HFF-Myc (cell line): Measurements from ENCODE around the gene SLC25A45.
A peak's percentile ranks its signal among the peaks of the same experiment; 100 is the strongest.

ENCODE experiments used
- DNase-seq: peaks from one replicate; pipeline ENCODE4 v3.0.0-alpha.2; 2011; ENCODE audit warnings: low read depth; ENCODE audit errors: extremely low read depth
- H3K4me3 ChIP-seq: replicated peaks from 2 replicates; pipeline ENCODE4 v1.5.1; 2011; ENCODE audit warnings: low read depth, mild to moderate bottlenecking, control low read depth, low read length
- CTCF ChIP-seq: IDR thresholded peaks from 2 replicates; pipeline ENCODE4 v1.5.1; 2012; ENCODE audit warnings: mild to moderate bottlenecking, low read depth, low read length, control low read depth; ENCODE audit errors: missing control alignments

Gene SLC25A45

GRCh38 chr11:65329944-65330403, 52.5 kb downstream of the SLC25A45 start:
- DNase-seq = peak; percentile 91
- TF ChIP-seq CTCF = peak; percentile 77
- no peak overlapping the region for H3K4me3 ChIP-seq

DNA sequence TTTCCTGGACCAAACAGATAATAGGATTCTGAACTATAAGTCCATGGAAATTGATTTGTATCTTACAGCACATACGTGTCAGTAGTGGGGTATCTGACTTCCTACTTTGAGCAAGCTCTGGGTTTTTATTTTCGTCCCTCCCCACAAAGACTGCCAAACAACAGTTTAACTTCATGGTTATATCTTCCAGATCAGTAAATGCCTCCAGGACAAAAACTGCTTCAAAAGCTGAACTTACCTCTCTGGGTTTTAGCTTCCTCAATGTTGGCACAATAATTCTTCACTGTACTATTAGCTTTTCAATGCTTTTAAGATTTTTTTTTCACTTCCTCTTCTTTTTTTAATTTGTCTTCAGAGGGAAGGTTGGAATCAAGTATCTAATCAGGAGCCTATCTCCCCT, 53.0 kb downstream of the SLC25A45 start:
- no peak overlapping the region for H3K4me3 ChIP-seq
- TF ChIP-seq CTCF = no peak
- no peak for DNase-seq

DNA sequence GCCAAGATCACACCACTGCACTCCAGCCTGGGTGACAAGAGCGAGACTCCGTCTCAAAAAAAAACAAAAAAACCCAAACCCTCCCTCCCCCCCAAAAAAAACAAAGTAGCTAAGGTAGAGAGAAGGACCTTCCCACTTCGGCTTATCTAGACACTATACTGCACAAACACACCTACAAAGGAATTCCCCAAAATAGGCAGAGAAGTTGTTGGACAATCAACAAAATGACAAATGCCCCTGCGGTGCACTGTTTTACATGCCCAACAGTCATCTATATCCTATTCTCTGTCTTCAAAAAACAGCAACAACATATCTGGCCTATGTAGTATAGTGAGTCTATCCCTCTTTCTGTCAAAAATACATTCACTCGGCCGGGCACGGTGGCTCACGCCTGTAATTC, 55.4 kb downstream of the SLC25A45 start:
- no peak overlapping the region for H3K4me3 ChIP-seq
- DNase-seq = no peak
- no peak for TF ChIP-seq CTCF

DNA sequence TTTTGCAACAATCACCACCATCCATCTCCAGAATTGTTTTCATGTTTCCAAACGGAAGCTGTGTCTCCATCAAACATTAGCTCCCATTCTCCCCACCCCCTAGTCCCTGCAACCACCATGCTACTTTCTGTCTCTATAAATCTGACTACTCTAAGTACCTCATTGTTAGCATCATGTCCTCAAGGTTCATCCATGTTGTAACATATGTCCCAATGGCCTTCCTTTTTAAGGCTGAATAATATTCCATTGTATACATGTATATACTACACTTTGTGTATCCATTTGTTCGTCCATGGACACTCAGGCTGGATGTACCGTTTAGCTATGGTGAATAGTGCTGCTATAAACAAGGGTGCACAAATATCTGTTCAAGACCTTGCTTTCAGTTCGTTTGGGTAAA, 57.0 kb downstream of the SLC25A45 start:
- no peak for DNase-seq
- no peak overlapping the region for H3K4me3 ChIP-seq
- no peak for TF ChIP-seq CTCF
